ENCODE measurements around the gene DOK6.

DNA sequence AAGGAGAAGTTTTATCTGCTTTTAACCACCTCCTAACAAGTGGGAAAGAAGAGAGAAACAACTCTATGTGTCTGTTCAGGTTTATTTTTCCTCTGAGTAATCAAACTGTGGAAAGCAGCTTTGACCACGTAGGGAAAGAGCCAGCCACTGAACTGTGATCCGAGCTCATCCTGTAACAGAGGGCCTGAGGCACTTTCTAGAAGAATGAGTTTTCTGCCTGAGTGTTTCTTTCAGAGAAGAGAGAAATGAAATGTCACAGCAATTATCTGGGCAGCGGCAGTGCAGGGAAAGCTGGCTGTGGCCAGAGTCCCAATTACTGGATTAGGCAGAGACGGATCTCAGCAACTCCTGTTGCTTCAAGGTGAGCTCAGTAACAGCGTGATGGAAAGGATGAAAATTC, 395.1 kb downstream of the DOK6 start:
- TF ChIP-seq, protein P1, sequence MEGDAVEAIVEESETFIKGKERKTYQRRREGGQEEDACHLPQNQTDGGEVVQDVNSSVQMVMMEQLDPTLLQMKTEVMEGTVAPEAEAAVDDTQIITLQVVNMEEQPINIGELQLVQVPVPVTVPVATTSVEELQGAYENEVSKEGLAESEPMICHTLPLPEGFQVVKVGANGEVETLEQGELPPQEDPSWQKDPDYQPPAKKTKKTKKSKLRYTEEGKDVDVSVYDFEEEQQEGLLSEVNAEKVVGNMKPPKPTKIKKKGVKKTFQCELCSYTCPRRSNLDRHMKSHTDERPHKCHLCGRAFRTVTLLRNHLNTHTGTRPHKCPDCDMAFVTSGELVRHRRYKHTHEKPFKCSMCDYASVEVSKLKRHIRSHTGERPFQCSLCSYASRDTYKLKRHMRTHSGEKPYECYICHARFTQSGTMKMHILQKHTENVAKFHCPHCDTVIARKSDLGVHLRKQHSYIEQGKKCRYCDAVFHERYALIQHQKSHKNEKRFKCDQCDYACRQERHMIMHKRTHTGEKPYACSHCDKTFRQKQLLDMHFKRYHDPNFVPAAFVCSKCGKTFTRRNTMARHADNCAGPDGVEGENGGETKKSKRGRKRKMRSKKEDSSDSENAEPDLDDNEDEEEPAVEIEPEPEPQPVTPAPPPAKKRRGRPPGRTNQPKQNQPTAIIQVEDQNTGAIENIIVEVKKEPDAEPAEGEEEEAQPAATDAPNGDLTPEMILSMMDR (conservative IDR thresholded peaks at IDR 0.05) = no peak
- TF ChIP-seq EZH2 (IDR thresholded peaks at IDR 0.05; ENCODE audit: low read depth) = no peak

Data from PC-9 (cell line).